H1 (cell line): ENCODE data around the gene TPO. TPM values are rescaled to one million over a fixed set of nuclear protein-coding genes. Genes with fewer than 3 reads are reported as not detected.

Experiments used
- CTCF ChIA-PET: fragments of 300-600 bp; sonication (Branson Sonifier 250); formaldehyde crosslinking; loops from one replicate; lab custom pipeline; 2021; ENCODE audit not compliant: partially characterized antibody; lab: Charles Lee
- POLR2A ChIA-PET: fragments of 300-600 bp; sonication (Branson Sonifier 250); formaldehyde crosslinking; loops from one replicate; lab custom pipeline; 2021; ENCODE audit warnings: inconsistent platforms; ENCODE audit not compliant: partially characterized antibody; lab: Charles Lee
- DNase-seq, 2 experiments: peaks; one replicate each; pipeline versions ENCODE4 v3.0.0 to v3.0.0-alpha.2; 2010 to 2022; ENCODE audit warnings: low spot score in 2 of 2, low read depth in 1 of 2, mixed read lengths in 1 of 2
- FAIRE-seq: peaks from 2 replicates; lab custom pipeline; 2011; peaks lifted over from hg19 to GRCh38; lab: Jason Lieb, UNC
- H2AFZ ChIP-seq: 2 replicates; pipeline ENCODE4 v1.8.1; 2012; ENCODE audit warnings: low read length, inconsistent platforms
- H2AK5ac ChIP-seq: 2 replicates; pipeline ENCODE4 v1.6.1; 2013; ENCODE audit warnings: low read depth, low read length
- H2BK120ac ChIP-seq: replicated peaks from 2 replicates; pipeline ENCODE3; 2013; ENCODE audit warnings: low read depth, low read length, inconsistent platforms
- H2BK12ac ChIP-seq: 2 replicates; pipeline ENCODE4 v1.6.1; 2013; ENCODE audit warnings: low read depth, low read length
- H2BK15ac ChIP-seq: 2 replicates; pipeline ENCODE4 v1.6.1; 2013; ENCODE audit warnings: low read length
- H2BK20ac ChIP-seq: 2 replicates; pipeline ENCODE4 v1.6.1; 2013; ENCODE audit warnings: low read length
- H2BK5ac ChIP-seq: 2 replicates; pipeline ENCODE4 v1.6.1; 2013; ENCODE audit warnings: low read depth, low read length
- H3K14ac ChIP-seq: 2 replicates; pipeline ENCODE4 v1.6.1; 2013; ENCODE audit warnings: inconsistent platforms; ENCODE audit not compliant: insufficient read length
- H3K18ac ChIP-seq: 2 replicates; pipeline ENCODE4 v1.6.1; 2013; ENCODE audit warnings: low read length; ENCODE audit errors: extremely low read depth
- H3K23ac ChIP-seq: 2 replicates; pipeline ENCODE4 v1.6.1; 2013; ENCODE audit warnings: inconsistent platforms; ENCODE audit not compliant: insufficient read length
- H3K23me2 ChIP-seq: 2 replicates; pipeline ENCODE4 v1.6.1; 2013; ENCODE audit warnings: low read depth, low read length
- H3K27ac ChIP-seq: 2 replicates; pipeline ENCODE4 v1.6.1; 2011; ENCODE audit warnings: low read depth, low read length, inconsistent platforms
- H3K27me3 ChIP-seq, 4 experiments: replicated peaks in 1 of 4; 1 replicate in 1 of 4; 2 replicates in 3 of 4; pipeline versions ENCODE4 v1.6.1 to v1.8.1; 2011 to 2013; ENCODE audit warnings: low read length in 3 of 4, mild to moderate bottlenecking in 3 of 4, inconsistent platforms in 2 of 4, mixed read lengths in 2 of 4, moderate library complexity in 1 of 4; ENCODE audit not compliant: control insufficient read depth in 3 of 4, insufficient read depth in 3 of 4; ENCODE audit errors: extremely low read depth in 1 of 4
- H3K36me3 ChIP-seq, 4 experiments: 2 replicates each; pipeline versions ENCODE4 v1.6.1 to v1.8.1; 2011 to 2013; ENCODE audit warnings: mild to moderate bottlenecking in 4 of 4, low read length in 3 of 4, moderate library complexity in 2 of 4, control low read depth in 1 of 4, inconsistent platforms in 1 of 4; ENCODE audit not compliant: insufficient read depth in 4 of 4, control insufficient read depth in 2 of 4
- H3K4ac ChIP-seq: replicated peaks from 2 replicates; pipeline ENCODE3; 2013; ENCODE audit warnings: low read length, low read depth, mixed read lengths, inconsistent platforms; ENCODE audit not compliant: insufficient read length
- H3K4me1 ChIP-seq, 4 experiments: replicated peaks in 1 of 4; 1 replicate in 1 of 4; 2 replicates in 3 of 4; pipeline versions ENCODE4 v1.6.1 to v1.8.1; 2011 to 2013; ENCODE audit warnings: low read length in 3 of 4, inconsistent platforms in 2 of 4, mixed read lengths in 1 of 4; ENCODE audit not compliant: insufficient read depth in 4 of 4, control insufficient read depth in 3 of 4
- H3K4me2 ChIP-seq, 2 experiments: 2 replicates each; pipeline versions ENCODE4 v1.6.1 to v1.8.1; 2011 to 2013; ENCODE audit warnings: low read depth in 2 of 2, low read length in 2 of 2, control low read depth in 1 of 2, inconsistent platforms in 1 of 2, mild to moderate bottlenecking in 1 of 2; ENCODE audit not compliant: insufficient read depth in 1 of 2
- H3K4me3 ChIP-seq, 4 experiments: fragments of 200-600, 300-600 bp in 1 of 4; sonication (generic), shearing (Covaris generic), sonication (Bioruptor Twin) in 1 of 4; 2 replicates each; pipeline versions ENCODE4 v1.5.1 to v1.8.1; 2011 to 2016; ENCODE audit warnings: low read length in 4 of 4, low read depth in 3 of 4, control low read depth in 2 of 4, inconsistent platforms in 2 of 4, mild to moderate bottlenecking in 2 of 4, mixed read lengths in 1 of 4, moderate library complexity in 1 of 4; ENCODE audit not compliant: insufficient read depth in 2 of 4; ENCODE audit errors: extremely low read depth in 1 of 4
- H3K56ac ChIP-seq: replicated peaks from 2 replicates; pipeline ENCODE3; 2013; ENCODE audit warnings: low read depth, mild to moderate bottlenecking, mixed read lengths, low read length, inconsistent platforms; ENCODE audit not compliant: insufficient read length
- H3K79me1 ChIP-seq: 2 replicates; pipeline ENCODE4 v1.6.1; 2013; ENCODE audit warnings: low read depth, low read length, control low read depth
- H3K79me2 ChIP-seq, 2 experiments: 2 replicates each; pipeline versions ENCODE4 v1.6.1 to v1.8.1; 2012 to 2013; ENCODE audit warnings: low read length in 2 of 2, mild to moderate bottlenecking in 2 of 2, inconsistent platforms in 1 of 2; ENCODE audit not compliant: insufficient read depth in 2 of 2, control insufficient read depth in 1 of 2
- H3K9ac ChIP-seq, 4 experiments: replicated peaks in 1 of 4; 1 replicate in 1 of 4; 2 replicates in 3 of 4; pipeline versions ENCODE4 v1.6.1 to v1.8.1; 2011 to 2013; ENCODE audit warnings: low read depth in 3 of 4, low read length in 3 of 4, control low read depth in 2 of 4, mild to moderate bottlenecking in 2 of 4, moderate library complexity in 2 of 4, inconsistent platforms in 1 of 4; ENCODE audit errors: extremely low read depth in 1 of 4
- H3K9me3 ChIP-seq, 2 experiments: 2 replicates each; pipeline versions ENCODE4 v1.6.1 to v1.8.1; 2012 to 2013; ENCODE audit warnings: mild to moderate bottlenecking in 2 of 2, moderate library complexity in 2 of 2, control low read depth in 1 of 2, inconsistent platforms in 1 of 2, low read depth in 1 of 2, low read length in 1 of 2, mixed read lengths in 1 of 2; ENCODE audit not compliant: insufficient read depth in 2 of 2
- H4K20me1 ChIP-seq, 2 experiments: replicated peaks in 1 of 2; 2 replicates each; pipeline versions ENCODE3 to v1.8.1; 2011 to 2013; ENCODE audit warnings: inconsistent platforms in 2 of 2, low read length in 2 of 2, mild to moderate bottlenecking in 1 of 2; ENCODE audit not compliant: insufficient read depth in 2 of 2, control insufficient read depth in 1 of 2
- H4K5ac ChIP-seq: 2 replicates; pipeline ENCODE4 v1.6.1; 2013; ENCODE audit warnings: low read length, low read depth, mixed read lengths, inconsistent platforms; ENCODE audit not compliant: insufficient read length
- H4K8ac ChIP-seq: 2 replicates; pipeline ENCODE4 v1.8.0; 2013; ENCODE audit warnings: mild to moderate bottlenecking, moderate library complexity, low read length, inconsistent platforms; ENCODE audit not compliant: insufficient read depth; ENCODE audit errors: extremely low read depth
- H4K91ac ChIP-seq: replicated peaks from 2 replicates; pipeline ENCODE3; 2013; ENCODE audit warnings: low read length, mixed read lengths, inconsistent platforms; ENCODE audit not compliant: insufficient read length
- BCL11A ChIP-seq, 2 experiments: IDR thresholded peaks; one replicate each; pipeline ENCODE4 v1.6.1; 2011; ENCODE audit warnings: low read depth in 2 of 2, low read length in 2 of 2, mild to moderate bottlenecking in 2 of 2
- CHD2 ChIP-seq: IDR thresholded peaks from 2 replicates; pipeline ENCODE4 v1.6.1; 2012; ENCODE audit warnings: low read length, improper control_type of control experiment
- EZH2 ChIP-seq: fragments of 200-600 bp; sonication (generic); IDR thresholded peaks from 2 replicates; pipeline ENCODE4 v1.7.1; 2012; ENCODE audit warnings: low read depth, mild to moderate bottlenecking, moderate library complexity, low read length, inconsistent platforms; ENCODE audit not compliant: severe bottlenecking
- RAD21 ChIP-seq, 2 experiments: IDR thresholded peaks in 1 of 2; conservative IDR thresholded peaks in 1 of 2; 2 replicates each; pipeline ENCODE4 v1.6.1; 2011; ENCODE audit warnings: low read depth in 2 of 2, low read length in 2 of 2, improper control_type of control experiment in 1 of 2, inconsistent platforms in 1 of 2, mild to moderate bottlenecking in 1 of 2, moderate library complexity in 1 of 2
- RFX5 ChIP-seq: IDR thresholded peaks from 2 replicates; pipeline ENCODE4 v1.6.1; 2011; ENCODE audit warnings: low read depth, low read length, improper control_type of control experiment, borderline replicate concordance
- SIN3A ChIP-seq, 2 experiments: IDR thresholded peaks in 1 of 2; conservative IDR thresholded peaks in 1 of 2; 2 replicates each; pipeline ENCODE4 v1.6.1; 2011 to 2012; ENCODE audit warnings: low read length in 2 of 2, improper control_type of control experiment in 1 of 2, low read depth in 1 of 2, mild to moderate bottlenecking in 1 of 2
- WGBS, 2 experiments: shearing (Covaris generic) in 1 of 2; methylation state at CpG; one replicate each; pipeline versions ENCODE4 v1.1.6 to v1.1.7; 2013 to 2015; ENCODE audit warnings: low lambda C conversion rate in 2 of 2, mixed read lengths in 2 of 2, inconsistent platforms in 1 of 2, low coverage in 1 of 2, missing lambda C conversion rate in 1 of 2; ENCODE audit not compliant: insufficient replicate concordance in 2 of 2, insufficient coverage in 1 of 2, insufficient read length in 1 of 2; ENCODE audit errors: extremely low coverage in 1 of 2, missing lambda C conversion rate in 1 of 2; 5-methylcytosine and 5-hydroxymethylcytosine counted together
- polyA plus RNA-seq, 7 experiments: library from polyadenylated mRNA; depleted of rRNA in 3 of 7; stranded (reverse) in 5 of 7; unstranded in 2 of 7; fragments of >200 nt in 5 of 7; fragments of 200-250 nt in 2 of 7; gene quantifications; 1 replicate in 5 of 7; 2 replicates in 1 of 7; 4 replicates in 1 of 7; pipeline versions ENCODE4 v1.2.1 to v1.2.3, GENCODE V29; 2011 to 2013; ENCODE audit warnings: missing spikeins in 2 of 7, mixed read lengths in 2 of 7
- total RNA-seq: library from RNA; stranded (reverse); fragmentation: NEBNext Ultra II Directional; extraction: Animal tissue kit (Norgen Biotek cat#: 25700); gene quantifications from 2 replicates; pipeline ENCODE4 v1.2.1, GENCODE V29; 2021
- TF ChIP-seq, protein P1 (sequence below): IDR thresholded peaks from 2 replicates; pipeline ENCODE4 v1.6.1; 2011; ENCODE audit warnings: low read depth, mild to moderate bottlenecking, low read length; ENCODE audit not compliant: insufficient read depth

The TPO gene
- total and polyA plus RNA-seq, 2 of the 8 experiments (the other 6 are each of a cell fraction or from before 2014, with no cell fraction given): not detected

DNA sequence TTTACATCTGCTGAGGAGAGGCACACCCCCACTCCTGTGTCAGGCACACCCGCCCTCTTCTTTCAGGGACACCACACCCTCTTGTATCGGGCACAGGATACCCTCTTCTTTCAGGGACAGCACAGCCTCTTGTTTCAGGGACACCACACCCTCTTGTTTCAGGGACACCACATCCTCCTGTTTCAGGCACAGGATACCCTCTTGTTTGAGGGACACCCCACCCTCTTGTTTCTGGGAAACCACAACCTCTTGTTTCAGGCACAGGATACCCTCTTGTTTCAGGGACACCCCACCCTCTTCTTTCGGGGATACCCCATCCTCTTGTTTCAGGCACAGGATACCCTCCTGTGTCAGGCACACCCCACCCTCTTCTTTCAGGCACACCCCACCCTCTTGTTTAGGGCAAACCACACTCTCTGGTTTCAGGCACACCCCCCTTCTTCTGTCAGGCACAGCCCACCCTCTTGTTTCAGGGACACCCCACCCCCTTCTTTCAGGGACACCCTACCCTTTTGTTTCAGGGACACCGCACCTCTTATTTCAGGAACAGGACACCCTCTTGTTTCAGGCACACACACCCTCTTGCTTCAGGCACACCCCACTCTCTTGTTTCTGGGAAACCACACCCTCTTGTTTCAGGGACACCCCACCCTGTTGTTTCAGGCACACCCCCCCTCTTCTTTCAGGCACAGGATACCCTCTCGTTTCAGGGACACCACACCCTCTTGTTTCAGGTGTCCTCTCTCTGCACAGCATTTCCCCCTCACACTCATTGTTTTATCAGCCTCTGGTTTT, 96.2 kb downstream of the TPO start:
- Histone ChIP-seq H3K36me3 (no peaks in the 10 kb centered on the region), H2AK5ac (no peak overlapping the region), H2AFZ (no peak overlapping the region), H3K23ac (no peak overlapping the region), H4K8ac (no peak overlapping the region), H3K4me3 (no peak overlapping the region), H3K4ac (no peak overlapping the region), H2BK12ac (no peak overlapping the region), H2BK20ac (no peak overlapping the region), H3K4me2 (peak overlapping the region in 1 of 2 experiments; percentile 21; a peak in 1 of 4 replicates), H4K20me1 (no peaks in the 10 kb centered on the region), H2BK120ac (no peak overlapping the region), H2BK15ac (no peak overlapping the region), H3K4me1 (no peaks in the 10 kb centered on the region; a peak in 1 of 7 replicates), H3K18ac (no peak overlapping the region), H3K56ac (no peak overlapping the region), H3K27me3 (no peaks in the 10 kb centered on the region), H3K79me2 (no peaks in the 10 kb centered on the region), H3K9me3 (no peaks in the 10 kb centered on the region), H4K5ac (no peak overlapping the region), H3K14ac (no peak overlapping the region), H3K27ac (no peak overlapping the region), H4K91ac (no peak overlapping the region), H3K79me1 (no peaks in the 10 kb centered on the region), H2BK5ac (no peak overlapping the region), H3K23me2 (no peaks in the 10 kb centered on the region), H3K9ac (no peak overlapping the region)
- FAIRE-seq (no peak), DNase-seq (no peak)
- WGBS, 2 experiments: 70% methylated on average over 5 of the region's 5 CpGs; no CpG with 5 or more reads in 1 of the 2 experiments
- CTCF ChIA-PET: interaction anchor here (1.8 kb wide), 1 partner anchor 37 kb away, joined by 5 read pairs; no protein-coding TSS in a partner anchor
- POLR2A ChIA-PET: interaction anchor here (0.7 kb wide), 1 partner anchor 28 kb away, joined by 3 read pairs; no protein-coding TSS in a partner anchor
- TF ChIP-seq RAD21 (IDR thresholded peaks at IDR 0.05 in 1 of 2, conservative IDR thresholded peaks at IDR 0.05 in 1 of 2; ENCODE audit: low read depth in 2 of 2, low read length in 2 of 2) (no peak), SIN3A (conservative IDR thresholded peaks at IDR 0.05 in 1 of 2, IDR thresholded peaks at IDR 0.05 in 1 of 2; ENCODE audit: low read depth in 1 of 2, low read length in 2 of 2) (no peak), BCL11A (IDR thresholded peaks at IDR 0.05; ENCODE audit: low read depth in 2 of 2, low read length in 2 of 2) (no peak), RFX5 (no peak), EZH2 (no peak), CHD2 (no peak)
- TF ChIP-seq, protein P1, sequence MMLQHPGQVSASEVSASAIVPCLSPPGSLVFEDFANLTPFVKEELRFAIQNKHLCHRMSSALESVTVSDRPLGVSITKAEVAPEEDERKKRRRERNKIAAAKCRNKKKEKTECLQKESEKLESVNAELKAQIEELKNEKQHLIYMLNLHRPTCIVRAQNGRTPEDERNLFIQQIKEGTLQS: no peak
